GM12878 (cell line): Measurements from ENCODE around the gene CTSE. TPM values are rescaled to one million over a fixed set of nuclear protein-coding genes. Genes with fewer than 3 reads are reported as not detected.
"Not testable (repeated sequence)": the region's sequence is repeated elsewhere in the genome, so short reads cannot be mapped to it uniquely, and the experiment has no call there.

Source experiments
- ATAC-seq: fragments of 200-7000 bp; cut with Tn5 transposase; 3 replicates; pipeline ENCODE4 v1.9.1; 2020; ENCODE audit warnings: mild to moderate bottlenecking, moderate library complexity
- BruUV-seq: library from RNA; stranded (reverse); fragments of 400-500 nt; replicated peaks from 2 replicates; lab custom pipeline; 2021; lab: Mats Ljungman, UMichigan
- CTCF ChIA-PET: fragments of 300-600 bp; sonication (Branson Sonifier 250); formaldehyde crosslinking; extraction: SDS; loops from one replicate; lab custom pipeline; 2021; ENCODE audit warnings: inconsistent platforms; lab: Yijun Ruan, JAX
- POLR2A ChIA-PET: fragments of 350-600 bp; formaldehyde crosslinking; extraction: SDS; loops from one replicate; lab custom pipeline; 2021; ENCODE audit warnings: inconsistent platforms; lab: Charles Lee
- RAD21 ChIA-PET: fragments of 300-600 bp; sonication (Branson Sonifier 250); formaldehyde crosslinking; loops from one replicate; lab custom pipeline; 2023; ENCODE audit warnings: antibody characterized with exemption; ENCODE audit not compliant: unreplicated experiment; lab: Charles Lee
- SMC1A ChIA-PET: fragments of 300-600 bp; sonication (Branson Sonifier 250); formaldehyde crosslinking; loops from one replicate; lab custom pipeline; 2023; ENCODE audit not compliant: unreplicated experiment, uncharacterized antibody; lab: Charles Lee
- DNase-seq: peaks from one replicate; pipeline ENCODE4 v3.0.0-alpha.2; 2011; ENCODE audit warnings: low read depth, low spot score
- FAIRE-seq: peaks from 3 replicates; lab custom pipeline; 2011; peaks lifted over from hg19 to GRCh38; lab: Jason Lieb, UNC
- H2AFZ ChIP-seq: 2 replicates; pipeline ENCODE4 v1.6.0; 2011; ENCODE audit warnings: low read depth, low read length, control low read depth; ENCODE audit not compliant: control insufficient read depth
- H3K27ac ChIP-seq: 2 replicates; pipeline ENCODE4 v1.5.1; 2011; ENCODE audit warnings: control low read depth; ENCODE audit not compliant: control insufficient read depth, insufficient read depth
- H3K27me3 ChIP-seq, 2 experiments: replicated peaks in 1 of 2; 2 replicates each; pipeline versions ENCODE4 v1.6.0 to v1.6.1; 2011; ENCODE audit warnings: low read length in 1 of 2; ENCODE audit not compliant: control insufficient read depth in 2 of 2, insufficient read depth in 2 of 2
- H3K36me3 ChIP-seq, 2 experiments: 2 replicates each; pipeline ENCODE4 v1.5.1; 2011; ENCODE audit warnings: low read length in 1 of 2; ENCODE audit not compliant: control insufficient read depth in 2 of 2, insufficient read depth in 2 of 2
- H3K4me1 ChIP-seq: 2 replicates; pipeline ENCODE4 v1.6.1; 2011; ENCODE audit warnings: mild to moderate bottlenecking, low read length, moderate library complexity, mixed read lengths; ENCODE audit not compliant: control insufficient read depth, insufficient read depth
- H3K4me2 ChIP-seq: 2 replicates; pipeline ENCODE4 v1.6.0; 2011; ENCODE audit warnings: control low read depth; ENCODE audit not compliant: control insufficient read depth, insufficient read depth
- H3K4me3 ChIP-seq: fragments of 200-600 bp; sonication (generic); 2 replicates; pipeline ENCODE4 v1.5.1; 2016
- H3K79me2 ChIP-seq: 2 replicates; pipeline ENCODE4 v1.6.0; 2011; ENCODE audit warnings: low read length; ENCODE audit not compliant: control insufficient read depth, insufficient read depth
- H3K9ac ChIP-seq: 2 replicates; pipeline ENCODE4 v1.8.0; 2011; ENCODE audit warnings: low read length, control low read depth, mixed read lengths; ENCODE audit not compliant: control insufficient read depth, insufficient read depth
- H3K9me3 ChIP-seq: replicated peaks from 3 replicates; pipeline ENCODE4 v1.5.1; 2011; ENCODE audit warnings: mild to moderate bottlenecking, low read length; ENCODE audit not compliant: control insufficient read depth, insufficient read depth
- H4K20me1 ChIP-seq: 2 replicates; pipeline ENCODE4 v1.6.0; 2011; ENCODE audit not compliant: control insufficient read depth, insufficient read depth
- WGBS: methylation state at CpG from one replicate; pipeline ENCODE4 v1.1.6; 2016; ENCODE audit warnings: low lambda C conversion rate; ENCODE audit not compliant: insufficient replicate concordance, insufficient coverage; ENCODE audit errors: missing lambda C conversion rate; 5-methylcytosine and 5-hydroxymethylcytosine counted together
- in situ Hi-C: fragments of 300-500 bp; cut with MboI; formaldehyde crosslinking; loops from 9 replicates; pipeline ENCODE4 v1.14.3; 2018; ENCODE audit warnings: mixed read lengths
- intact Hi-C: fragments of 100-400 bp; cut with micrococcal nuclease; formaldehyde crosslinking; loops from one replicate; pipeline ENCODE4 v1.14.2; 2022; ENCODE audit not compliant: unreplicated experiment
- polyA plus RNA-seq, 11 experiments: library from polyadenylated mRNA; depleted of rRNA in 4 of 11; unstranded in 6 of 11; stranded (reverse) in 5 of 11; fragments of >200 nt; fragmentation: Nextera tagmentation in 4 of 11; fragmentation: Illumina TruSeq in 1 of 11; extraction: Ambion mirVana in 4 of 11; extraction: Trizol in 1 of 11; gene quantifications; 1 replicate in 1 of 11; 2 replicates in 10 of 11; pipeline versions ENCODE4 v1.2.1 to v1.2.3, GENCODE V29; 2011 to 2016; ENCODE audit warnings: inconsistent platforms in 2 of 11, missing spikeins in 2 of 11, low read depth in 1 of 11
- total RNA-seq, 4 experiments: library from RNA; depleted of rRNA in 3 of 4; stranded (reverse); fragments of >200 nt in 3 of 4; fragmentation: Illumina TruSeq in 1 of 4; extraction: Trizol in 1 of 4; gene quantifications; 2 replicates each; pipeline versions ENCODE4 v1.2.1 to v1.2.3, GENCODE V29; 2013 to 2021
- TF ChIP-seq, protein P1 (sequence below): fragments of 450-650 bp; IDR thresholded peaks from 2 replicates; pipeline ENCODE4 v1.6.1; 2016; ENCODE audit warnings: mild to moderate bottlenecking

CTSE gene
- total and polyA plus RNA-seq, 10 of the 15 experiments (the other 5 are each of a cell fraction or from before 2014, with no cell fraction given), result 0.26 TPM; not detected in 9

DNA sequence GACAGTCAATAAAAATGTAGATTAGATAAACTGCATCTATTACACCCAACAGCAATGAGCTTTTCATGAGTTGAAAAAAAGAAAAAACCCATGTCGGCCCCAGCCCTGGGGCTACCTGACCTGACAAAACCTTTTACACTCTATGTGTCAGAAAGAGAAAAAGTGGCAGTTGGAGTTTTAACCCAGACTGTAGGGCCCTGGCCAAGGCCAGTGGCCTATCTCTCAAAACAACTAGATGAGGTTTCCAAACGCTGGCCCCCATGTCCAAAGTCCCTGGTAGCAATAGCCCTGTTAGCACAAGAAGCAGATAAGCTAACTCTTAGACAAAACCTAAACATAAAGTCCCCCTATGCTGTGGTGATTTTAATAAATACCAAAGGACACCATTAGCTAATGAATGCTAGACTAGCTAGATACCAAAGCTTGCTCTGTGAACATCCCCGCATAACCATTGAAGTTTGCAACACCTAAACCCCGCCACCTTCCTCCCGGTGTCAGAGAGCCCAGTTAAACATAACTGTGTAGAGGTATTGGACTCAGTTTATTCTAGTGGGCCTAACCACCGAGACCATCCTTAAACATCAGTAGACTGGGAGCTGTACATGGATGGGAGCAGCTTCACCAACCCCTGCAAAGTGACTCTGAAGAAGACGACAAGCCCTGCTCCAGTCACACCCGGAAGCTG lies 32.1 kb upstream of the CTSE start:
- 53% methylated on average over 8 of the region's 8 CpGs for WGBS
- peak overlapping the region; percentile 61 for H3K4me3 ChIP-seq
- ATAC-seq, H4K20me1 ChIP-seq, H3K27me3 ChIP-seq, BruUV-seq, H2AFZ ChIP-seq, H3K27ac ChIP-seq, H3K9me3 ChIP-seq, DNase-seq, FAIRE-seq: not testable (repeated sequence)
- H3K36me3 ChIP-seq, result peaks cover 9 to 25% of the 10 kb centered on the region in 2 experiments
- ChIA-PET SMC1A (interaction anchor here (0.7 to 7.1 kb wide), 12 partner anchors 9 to 352 kb away, joined by 3 to 63 read pairs (median 4); no protein-coding TSS in a partner anchor), CTCF (interaction anchor here (0.7 to 6.1 kb wide), 15 partner anchors 11 to 525 kb away, joined by 3 to 72 read pairs (median 4); no protein-coding TSS in a partner anchor), POLR2A (interaction anchor here (1.0 to 1.4 kb wide), 2 partner anchors 13 to 17 kb away, joined by 3 read pairs; no protein-coding TSS in a partner anchor), RAD21 (interaction anchor here (1.2 to 3.1 kb wide), 7 partner anchors 9 to 70 kb away, joined by 3 to 19 read pairs (median 8); no protein-coding TSS in a partner anchor)
- peak overlapping the region; percentile 68 for H3K4me2 ChIP-seq
- peaks cover 28% of the 10 kb centered on the region for H3K4me1 ChIP-seq
- TF ChIP-seq, protein P1, sequence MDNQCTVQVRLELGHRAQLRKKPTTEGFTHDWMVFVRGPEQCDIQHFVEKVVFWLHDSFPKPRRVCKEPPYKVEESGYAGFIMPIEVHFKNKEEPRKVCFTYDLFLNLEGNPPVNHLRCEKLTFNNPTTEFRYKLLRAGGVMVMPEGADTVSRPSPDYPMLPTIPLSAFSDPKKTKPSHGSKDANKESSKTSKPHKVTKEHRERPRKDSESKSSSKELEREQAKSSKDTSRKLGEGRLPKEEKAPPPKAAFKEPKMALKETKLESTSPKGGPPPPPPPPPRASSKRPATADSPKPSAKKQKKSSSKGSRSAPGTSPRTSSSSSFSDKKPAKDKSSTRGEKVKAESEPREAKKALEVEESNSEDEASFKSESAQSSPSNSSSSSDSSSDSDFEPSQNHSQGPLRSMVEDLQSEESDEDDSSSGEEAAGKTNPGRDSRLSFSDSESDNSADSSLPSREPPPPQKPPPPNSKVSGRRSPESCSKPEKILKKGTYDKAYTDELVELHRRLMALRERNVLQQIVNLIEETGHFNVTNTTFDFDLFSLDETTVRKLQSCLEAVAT, result peak; percentile 47; the same call in 1 of the 2 replicates
- H3K79me2 ChIP-seq, result peaks cover 60% of the 10 kb centered on the region
- intact Hi-C loops (loop anchor here (5.0 to 10.0 kb wide), 3 partner anchors 421 to 1541 kb away; partner anchors contain the start of genes ELK4 and MDM4), in situ Hi-C loops (loop anchor here (10.0 kb wide), 1 partner anchor 729 kb away; no protein-coding TSS in a partner anchor)
- peak overlapping the region; percentile 18; the same call in 1 of the 2 replicates for H3K9ac ChIP-seq
